Breast epithelium (tissue), 4 donors: ENCODE measurements around the gene SRRM2. TPM values are rescaled to one million over a fixed set of nuclear protein-coding genes. Genes with fewer than 3 reads are reported as not detected.

Experiments used
- DNase-seq, 2 donors: peaks; one replicate each; pipeline ENCODE4 v3.0.0-alpha.2; 2019; ENCODE audit warnings: low spot score in 2 of 2
- H3K27ac ChIP-seq, 2 donors: fragments of 200-600 bp; sonication (generic) in 1 of 2; one replicate each; pipeline ENCODE4 v1.5.1; 2016 to 2019; ENCODE audit warnings: mild to moderate bottlenecking in 1 of 2
- H3K27me3 ChIP-seq, 2 donors: fragments of 200-600 bp; sonication (generic) in 1 of 2; one replicate each; pipeline versions ENCODE4 v1.5.1 to v1.6.0; 2017 to 2019; ENCODE audit warnings: control low read depth in 1 of 2, mild to moderate bottlenecking in 1 of 2
- H3K36me3 ChIP-seq: fragments of 200-600 bp; one replicate; pipeline ENCODE4 v1.5.1; 2019
- H3K4me1 ChIP-seq, 2 donors: fragments of 200-600 bp; sonication (generic); one replicate each; pipeline ENCODE4 v1.5.1; 2016 to 2019; ENCODE audit warnings: control low read depth in 1 of 2
- H3K4me3 ChIP-seq, 3 donors: fragments of 200-600 bp; sonication (generic); 1 replicate in 2 of 3; 2 replicates in 1 of 3; pipeline ENCODE4 v1.5.1; 2016 to 2019; ENCODE audit warnings: mild to moderate bottlenecking in 3 of 3, moderate library complexity in 2 of 3
- H3K9me3 ChIP-seq, 2 donors: fragments of 200-600 bp; sonication (generic) in 1 of 2; one replicate each; pipeline ENCODE4 v1.5.1; 2016 to 2019; ENCODE audit warnings: control low read depth in 1 of 2
- POLR2A ChIP-seq: fragments of 450-650 bp; IDR thresholded peaks from one replicate; pipeline ENCODE4 v1.6.1; 2016; ENCODE audit warnings: antibody characterized with exemption, mild to moderate bottlenecking, moderate library complexity
- POLR2AphosphoS5 ChIP-seq, 3 donors: sonication (generic); formaldehyde crosslinking; IDR thresholded peaks; one replicate each; pipeline ENCODE4 v1.6.1; 2017; ENCODE audit warnings: antibody characterized with exemption in 3 of 3
- intact Hi-C: fragments of 100-400 bp; cut with DNase I; formaldehyde crosslinking; loops from one replicate; pipeline ENCODE4 v1.15.1; 2023; ENCODE audit warnings: low total_unique reads
- total RNA-seq, 3 donors: library from RNA; depleted of rRNA; stranded (reverse); fragments of >200 nt; gene quantifications; one replicate each; pipeline ENCODE4 v1.1.0, GENCODE V29; 2016
- TF ChIP-seq, protein P1 (sequence below), 3 donors: fragments of 450-650 bp; IDR thresholded peaks; one replicate each; pipeline ENCODE4 v1.5.1; 2016 to 2017; ENCODE audit warnings: antibody characterized with exemption in 3 of 3, mild to moderate bottlenecking in 3 of 3, moderate library complexity in 3 of 3

Gene SRRM2
- total RNA-seq, 3 donors from 2014 or later, result 229 to 416 (median 388) TPM

DNA sequence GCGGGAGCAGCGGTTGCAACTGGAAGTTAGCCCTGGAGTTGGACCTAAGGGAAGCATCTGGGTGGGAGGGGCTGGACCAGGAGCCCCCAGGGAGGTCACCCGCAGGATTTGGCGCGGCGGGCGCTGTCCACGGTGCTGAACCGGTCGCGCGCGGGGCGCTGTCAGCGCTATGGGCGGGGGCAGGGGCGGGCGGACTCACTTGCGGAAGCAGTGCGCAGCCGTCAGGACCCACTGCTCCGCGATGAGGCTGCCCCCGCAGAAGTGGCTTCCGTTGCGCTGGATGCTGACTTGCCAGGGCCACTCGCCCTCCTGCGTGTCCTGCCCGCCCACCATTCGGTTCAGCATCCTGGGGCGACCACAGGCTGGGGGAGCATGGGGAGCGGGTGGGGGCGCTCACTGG, 36.9 kb upstream of the SRRM2 start:
- peak in 1 of 2 donors; percentile 73 for DNase-seq
- Histone ChIP-seq H3K27ac (no peak overlapping the region), H3K4me1 (peaks cover 6 to 22% of the 10 kb centered on the region in 2 donors), H3K9me3 (no peaks in the 10 kb centered on the region), H3K27me3 (no peaks in the 10 kb centered on the region), H3K36me3 (no peaks in the 10 kb centered on the region), H3K4me3 (peak overlapping the region in 1 of 3 donors; percentile 38)
- TF ChIP-seq, protein P1, sequence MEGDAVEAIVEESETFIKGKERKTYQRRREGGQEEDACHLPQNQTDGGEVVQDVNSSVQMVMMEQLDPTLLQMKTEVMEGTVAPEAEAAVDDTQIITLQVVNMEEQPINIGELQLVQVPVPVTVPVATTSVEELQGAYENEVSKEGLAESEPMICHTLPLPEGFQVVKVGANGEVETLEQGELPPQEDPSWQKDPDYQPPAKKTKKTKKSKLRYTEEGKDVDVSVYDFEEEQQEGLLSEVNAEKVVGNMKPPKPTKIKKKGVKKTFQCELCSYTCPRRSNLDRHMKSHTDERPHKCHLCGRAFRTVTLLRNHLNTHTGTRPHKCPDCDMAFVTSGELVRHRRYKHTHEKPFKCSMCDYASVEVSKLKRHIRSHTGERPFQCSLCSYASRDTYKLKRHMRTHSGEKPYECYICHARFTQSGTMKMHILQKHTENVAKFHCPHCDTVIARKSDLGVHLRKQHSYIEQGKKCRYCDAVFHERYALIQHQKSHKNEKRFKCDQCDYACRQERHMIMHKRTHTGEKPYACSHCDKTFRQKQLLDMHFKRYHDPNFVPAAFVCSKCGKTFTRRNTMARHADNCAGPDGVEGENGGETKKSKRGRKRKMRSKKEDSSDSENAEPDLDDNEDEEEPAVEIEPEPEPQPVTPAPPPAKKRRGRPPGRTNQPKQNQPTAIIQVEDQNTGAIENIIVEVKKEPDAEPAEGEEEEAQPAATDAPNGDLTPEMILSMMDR (IDR thresholded peaks at IDR 0.05), result no peak
- no peak for TF ChIP-seq POLR2AphosphoS5 (IDR thresholded peaks at IDR 0.05)
- no peak for TF ChIP-seq POLR2A
- intact Hi-C loops, result no loop called here

DNA sequence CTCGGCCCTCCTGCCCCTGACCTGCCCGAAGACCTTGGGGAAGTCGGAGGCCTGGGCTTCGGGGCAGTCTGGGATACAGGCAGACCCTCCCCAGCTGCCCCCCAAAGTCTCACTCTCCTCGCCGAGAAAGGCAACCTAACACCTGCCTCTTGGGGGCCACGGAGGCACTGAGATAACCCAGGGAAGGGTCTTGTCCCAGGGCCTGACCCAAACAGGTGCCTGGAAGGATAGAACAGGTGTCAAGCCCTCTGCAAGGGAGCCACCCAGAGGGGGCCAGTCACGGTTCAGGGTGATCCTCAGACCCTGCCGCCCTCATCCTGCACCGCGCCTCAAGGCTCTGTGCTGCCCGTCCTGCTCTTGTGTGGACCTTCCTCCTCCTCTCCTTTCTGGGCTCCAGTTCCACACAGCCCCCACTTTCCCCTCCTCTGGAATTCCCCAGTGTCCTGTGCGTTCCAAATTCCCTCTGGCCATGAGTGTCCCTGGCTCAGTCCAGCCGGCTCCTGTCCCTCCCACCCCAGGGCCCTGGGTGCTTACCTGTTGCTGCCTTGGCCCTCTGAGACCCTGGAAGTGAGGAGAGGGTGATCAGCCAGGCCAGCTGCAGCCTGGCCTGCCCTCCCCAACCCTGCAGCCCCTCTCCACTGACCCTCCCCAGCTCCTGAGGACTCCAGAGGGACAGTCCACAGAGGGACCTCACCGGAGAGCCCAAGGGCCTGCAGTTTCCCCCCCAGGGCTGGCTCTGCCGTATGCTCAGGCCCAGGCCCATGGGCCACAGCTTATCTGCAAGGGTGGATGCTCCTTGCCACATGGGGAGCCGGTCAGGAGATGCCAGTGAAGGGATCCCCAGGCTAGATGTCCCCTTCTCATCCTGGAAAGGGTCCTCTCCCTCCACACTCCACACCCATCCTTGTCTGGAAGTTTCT, 36.2 kb upstream of the SRRM2 start:
- intact Hi-C loops, result no loop called here
- peak overlapping the region in 1 of 3 donors; percentile 38 for H3K4me3 ChIP-seq

DNA sequence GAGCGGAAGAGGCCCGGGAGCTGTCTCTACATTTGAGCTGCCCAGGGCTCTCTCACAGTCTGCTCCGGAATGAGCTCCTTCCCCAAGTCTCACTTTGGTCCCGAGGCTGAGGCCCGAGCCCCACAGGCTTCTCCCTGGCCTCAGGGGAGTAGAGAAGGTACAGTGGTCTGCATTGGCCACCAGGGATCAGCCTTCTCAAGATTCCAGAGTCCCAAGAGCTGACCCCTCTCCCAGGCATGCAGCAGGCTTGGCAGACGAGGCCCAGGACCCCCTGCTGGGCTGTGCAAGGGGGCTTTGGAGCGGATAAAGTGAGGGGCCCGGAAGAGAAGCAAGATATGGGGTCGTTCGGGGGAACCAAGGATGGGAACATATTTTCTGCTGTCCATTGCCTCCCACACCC, 35.5 kb upstream of the SRRM2 start:
- TF ChIP-seq POLR2AphosphoS5 (IDR thresholded peaks at IDR 0.05) (no peak), POLR2A (no peak)
- TF ChIP-seq, protein P1 (IDR thresholded peaks at IDR 0.05), result no peak
- intact Hi-C loops, result no loop called here
- H3K36me3 ChIP-seq, result no peaks in the 10 kb centered on the region

More for the DNA sequence above, 36.2 kb upstream of the SRRM2 start:
- no peaks in the 10 kb centered on the region for H3K36me3 ChIP-seq
- TF ChIP-seq POLR2AphosphoS5 (IDR thresholded peaks at IDR 0.05), result no peak
- TF ChIP-seq POLR2A, result no peak
- TF ChIP-seq, protein P1 (IDR thresholded peaks at IDR 0.05), result no peak
- no peak for DNase-seq
- H3K9me3 ChIP-seq, result no peaks in the 10 kb centered on the region
- peaks cover 6 to 22% of the 10 kb centered on the region in 2 donors for H3K4me1 ChIP-seq
- no peak overlapping the region for H3K27ac ChIP-seq
- no peaks in the 10 kb centered on the region for H3K27me3 ChIP-seq

DNA sequence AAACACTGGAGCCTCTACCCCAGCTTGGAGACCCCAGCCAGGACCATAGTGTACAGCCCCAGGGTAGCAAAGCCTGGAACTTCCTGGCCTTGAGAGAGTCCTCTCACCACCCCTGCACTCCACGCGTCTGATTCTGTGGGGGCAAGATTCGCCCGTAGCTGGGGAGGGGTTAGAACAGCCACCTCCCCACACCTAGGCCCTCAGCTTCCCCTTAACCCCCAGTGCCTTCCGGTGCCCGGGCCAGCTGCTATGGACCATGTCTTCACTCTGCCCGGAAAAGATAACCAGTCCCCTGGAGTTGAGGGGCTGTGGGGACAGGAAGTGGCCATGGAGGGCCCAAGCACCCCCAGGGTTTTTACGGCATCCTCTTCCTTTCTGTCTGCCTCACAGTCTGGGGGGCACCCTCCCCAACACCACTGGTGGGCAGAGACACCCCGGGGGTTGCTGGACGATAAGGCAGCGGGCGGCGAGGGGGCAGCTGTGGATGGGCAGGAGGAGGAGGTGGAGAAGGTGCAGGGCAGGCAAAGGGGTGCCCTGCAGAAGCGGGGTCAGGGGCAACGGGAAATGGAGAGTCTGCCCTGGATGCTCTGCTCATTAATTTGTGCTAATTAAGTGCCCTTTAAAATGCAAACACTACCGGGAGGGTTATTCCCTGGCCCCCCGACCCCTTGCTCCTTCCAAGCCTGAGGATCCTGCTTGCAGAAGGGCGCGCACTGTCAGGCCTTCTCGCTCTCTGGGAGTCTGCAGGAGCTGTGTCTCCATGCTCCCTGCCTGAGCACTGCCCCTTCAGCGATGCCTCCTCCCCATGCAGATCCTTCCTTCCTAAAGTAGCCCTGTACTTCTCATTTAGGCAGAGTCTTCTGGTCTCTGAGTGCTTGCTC, 34.8 kb upstream of the SRRM2 start:
- no peak overlapping the region for H3K4me3 ChIP-seq
- TF ChIP-seq, protein P1 (IDR thresholded peaks at IDR 0.05), result no peak
- TF ChIP-seq POLR2AphosphoS5 (IDR thresholded peaks at IDR 0.05) (no peak), POLR2A (no peak)
- H3K9me3 ChIP-seq, result no peaks in the 10 kb centered on the region
- no peak for DNase-seq
- intact Hi-C loops, result no loop called here
- no peaks in the 10 kb centered on the region for H3K36me3 ChIP-seq
- peaks cover 6 to 22% of the 10 kb centered on the region in 2 donors for H3K4me1 ChIP-seq
- H3K27ac ChIP-seq, result no peak overlapping the region
- H3K27me3 ChIP-seq, result no peaks in the 10 kb centered on the region

More for the DNA sequence above, 35.5 kb upstream of the SRRM2 start:
- DNase-seq, result no peak
- H3K4me1 ChIP-seq, result peaks cover 6 to 22% of the 10 kb centered on the region in 2 donors
- H3K4me3 ChIP-seq, result no peak overlapping the region
- no peaks in the 10 kb centered on the region for H3K9me3 ChIP-seq
- H3K27me3 ChIP-seq, result no peaks in the 10 kb centered on the region
- no peak overlapping the region for H3K27ac ChIP-seq
